ENCODE data around the gene LMCD1.
"Not testable (repeated sequence)": the region's sequence is repeated elsewhere in the genome, so short reads cannot be mapped to it uniquely, and the experiment has no call there.

LMCD1 gene

GRCh38 chr3:8579943-8580342 lies 78.3 kb downstream of the LMCD1 start:
- H3K4me3 ChIP-seq (replicated peaks; ENCODE audit: insufficient read depth, low read length), result no peak overlapping the region
- no peaks in the 10 kb centered on the region for H3K27me3 ChIP-seq (ENCODE audit: insufficient read depth, poor library complexity, severe bottlenecking)
- no peak for TF ChIP-seq POLR2AphosphoS5 (IDR thresholded peaks at IDR 0.05; ENCODE audit: low read depth)
- H3K27ac ChIP-seq (replicated peaks), result no peak overlapping the region
- no peak for DNase-seq (ENCODE audit: low read depth in 1 of 2, low spot score in 1 of 2)

- H3K27ac ChIP-seq (replicated peaks); H3K27me3 ChIP-seq (ENCODE audit: insufficient read depth, poor library complexity, severe bottlenecking); H3K4me3 ChIP-seq (replicated peaks; ENCODE audit: insufficient read depth, low read length): not testable (repeated sequence)
- DNase-seq (ENCODE audit: low read depth in 1 of 2, low spot score in 1 of 2), result peak in 1 of 2 experiments; percentile 30
These were observed 78.8 kb downstream of the LMCD1 start for GRCh38 chr3:8580434-8580833.

GRCh38 chr3:8581373-8581772 lies 79.8 kb downstream of the LMCD1 start:
- TF ChIP-seq SPI1 (IDR thresholded peaks at IDR 0.05; ENCODE audit: borderline replicate concordance, low read depth) (no peak), GABPA (IDR thresholded peaks at IDR 0.05; ENCODE audit: low read depth) (no peak), REST (IDR thresholded peaks at IDR 0.05; ENCODE audit: insufficient replicate concordance, low read depth) (no peak), POLR2AphosphoS5 (IDR thresholded peaks at IDR 0.05; ENCODE audit: low read depth) (no peak), CTCF (IDR thresholded peaks at IDR 0.05; ENCODE audit: insufficient read depth, low read length) (no peak)
- H3K27ac ChIP-seq (replicated peaks), result no peak overlapping the region
- no peak overlapping the region for H3K4me3 ChIP-seq (replicated peaks; ENCODE audit: insufficient read depth, low read length)
- DNase-seq (ENCODE audit: low read depth in 1 of 2, low spot score in 1 of 2), result no peak
- no peaks in the 10 kb centered on the region for H3K27me3 ChIP-seq (ENCODE audit: insufficient read depth, poor library complexity, severe bottlenecking)

GRCh38 chr3:8581806-8582445 lies 80.3 kb downstream of the LMCD1 start:
- no peak for DNase-seq (ENCODE audit: low read depth in 1 of 2, low spot score in 1 of 2)
- no peak overlapping the region for H3K27ac ChIP-seq (replicated peaks)
- H3K4me3 ChIP-seq (replicated peaks; ENCODE audit: insufficient read depth, low read length), result no peak overlapping the region
- TF ChIP-seq REST (IDR thresholded peaks at IDR 0.05; ENCODE audit: insufficient replicate concordance, low read depth) (no peak), GABPA (IDR thresholded peaks at IDR 0.05; ENCODE audit: low read depth) (no peak), SPI1 (IDR thresholded peaks at IDR 0.05; ENCODE audit: borderline replicate concordance, low read depth) (no peak), CTCF (IDR thresholded peaks at IDR 0.05; ENCODE audit: insufficient read depth, low read length) (no peak), POLR2AphosphoS5 (IDR thresholded peaks at IDR 0.05; ENCODE audit: low read depth) (no peak)
- H3K27me3 ChIP-seq (ENCODE audit: insufficient read depth, poor library complexity, severe bottlenecking), result no peaks in the 10 kb centered on the region

- H3K27ac ChIP-seq (replicated peaks), result no peak overlapping the region
- H3K27me3 ChIP-seq (ENCODE audit: insufficient read depth, poor library complexity, severe bottlenecking), result no peaks in the 10 kb centered on the region
- DNase-seq (ENCODE audit: low read depth in 1 of 2, low spot score in 1 of 2), result no peak
- TF ChIP-seq GABPA (IDR thresholded peaks at IDR 0.05; ENCODE audit: low read depth) (no peak), CTCF (IDR thresholded peaks at IDR 0.05; ENCODE audit: insufficient read depth, low read length) (no peak), REST (IDR thresholded peaks at IDR 0.05; ENCODE audit: insufficient replicate concordance, low read depth) (no peak), SPI1 (IDR thresholded peaks at IDR 0.05; ENCODE audit: borderline replicate concordance, low read depth) (no peak), POLR2AphosphoS5 (IDR thresholded peaks at IDR 0.05; ENCODE audit: low read depth) (no peak)
- no peak overlapping the region for H3K4me3 ChIP-seq (replicated peaks; ENCODE audit: insufficient read depth, low read length)
These were observed 83.0 kb downstream of the LMCD1 start for GRCh38 chr3:8584661-8585060.
